Mucosa of descending colon (tissue), 3 donors: ENCODE measurements around the gene PLCH2. TPM values are rescaled to one million over a fixed set of nuclear protein-coding genes. Genes with fewer than 3 reads are reported as not detected.

Experiments used
- ATAC-seq: fragments of 200-7000 bp; cut with Tn5 transposase; one replicate; pipeline ENCODE4 v1.9.1; 2020; ENCODE audit warnings: mild to moderate bottlenecking, moderate library complexity
- DNase-seq, 3 donors: peaks; one replicate each; pipeline ENCODE4 v3.0.0-alpha.2; 2020
- H3K36me3 ChIP-seq: fragments of 200-600 bp; one replicate; pipeline ENCODE4 v1.8.0; 2021; ENCODE audit warnings: low read depth, mild to moderate bottlenecking
- H3K4me1 ChIP-seq: fragments of 200-600 bp; one replicate; pipeline ENCODE4 v1.8.0; 2021; ENCODE audit warnings: low read depth, mild to moderate bottlenecking
- H3K4me3 ChIP-seq: fragments of 200-600 bp; one replicate; pipeline ENCODE4 v1.8.0; 2021; ENCODE audit warnings: mild to moderate bottlenecking
- H3K9me3 ChIP-seq: fragments of 200-600 bp; one replicate; pipeline ENCODE4 v1.8.0; 2021; ENCODE audit warnings: mild to moderate bottlenecking
- CTCF ChIP-seq: fragments of 200-600 bp; IDR thresholded peaks from one replicate; pipeline ENCODE4 v1.8.0; 2022; ENCODE audit warnings: antibody characterized with exemption, mild to moderate bottlenecking
- intact Hi-C, 2 donors: fragments of 100-400 bp; cut with DNase I in 1 of 2; cut with micrococcal nuclease in 1 of 2; formaldehyde crosslinking; loops; one replicate each; pipeline versions ENCODE4 v1.11.0 to v1.11.1; 2022; cut with DNase I, micrococcal nuclease
- total RNA-seq, 3 donors: library from RNA; stranded (reverse); fragmentation: NEBNext Ultra II Directional in 2 of 3; extraction: Animal tissue kit (Norgen Biotek cat#: 25700) in 2 of 3; gene quantifications; one replicate each; pipeline versions ENCODE4 v1.2.1 to v1.2.4, GENCODE V29; 2021 to 2023
- donor health status: DM: no; HTN: no; CAD: no; lungs with moderate emphysema.
- donor health status: DM: no; HTN: no; CAD: no.
- donor health status: DM: no; HTN: yes; CAD: no.

Gene PLCH2
- total RNA-seq, 3 donors from 2014 or later: 1.2 to 6.8 (median 1.9) TPM

GRCh38 chr1:2486041-2486440 is 10.0 kb downstream of the PLCH2 start:
- DNase-seq: no peak
- intact Hi-C loops: no loop called here
- no peaks in the 10 kb centered on the region for H3K36me3 ChIP-seq
- no peaks in the 10 kb centered on the region for H3K4me1 ChIP-seq
- no peak for TF ChIP-seq CTCF
- no peak for ATAC-seq
- H3K9me3 ChIP-seq: no peaks in the 10 kb centered on the region
- H3K4me3 ChIP-seq: no peak overlapping the region

GRCh38 chr1:2486558-2486957 is 10.5 kb downstream of the PLCH2 start:
- TF ChIP-seq CTCF: no peak
- Histone ChIP-seq H3K36me3 (no peaks in the 10 kb centered on the region), H3K9me3 (no peaks in the 10 kb centered on the region), H3K4me1 (no peaks in the 10 kb centered on the region), H3K4me3 (no peak overlapping the region)
- no peak for ATAC-seq
- DNase-seq: no peak
- intact Hi-C loops: no loop called here

GRCh38 chr1:2488688-2489087 is 12.6 kb downstream of the PLCH2 start:
- no peaks in the 10 kb centered on the region for H3K9me3 ChIP-seq
- no peaks in the 10 kb centered on the region for H3K4me1 ChIP-seq
- intact Hi-C loops: no loop called here
- DNase-seq (no peak), ATAC-seq (no peak)
- no peak overlapping the region for H3K4me3 ChIP-seq
- H3K36me3 ChIP-seq: no peaks in the 10 kb centered on the region
- no peak for TF ChIP-seq CTCF

- H3K36me3 ChIP-seq: no peaks in the 10 kb centered on the region
- ATAC-seq: no peak
- DNase-seq: no peak
- intact Hi-C loops: no loop called here
- H3K4me1 ChIP-seq: no peaks in the 10 kb centered on the region
- H3K9me3 ChIP-seq: no peaks in the 10 kb centered on the region
- no peak overlapping the region for H3K4me3 ChIP-seq
- no peak for TF ChIP-seq CTCF
Observed at GRCh38 chr1:2489615-2490014, 13.5 kb downstream of the PLCH2 start.

GRCh38 chr1:2492091-2492490 is 16.0 kb downstream of the PLCH2 start:
- intact Hi-C loops: no loop called here
- H3K9me3 ChIP-seq: no peaks in the 10 kb centered on the region
- no peak for TF ChIP-seq CTCF
- no peak overlapping the region for H3K4me3 ChIP-seq
- ATAC-seq (no peak), DNase-seq (no peak)
- no peaks in the 10 kb centered on the region for H3K36me3 ChIP-seq
- H3K4me1 ChIP-seq: no peaks in the 10 kb centered on the region

GRCh38 chr1:2493218-2493617 is 17.1 kb downstream of the PLCH2 start:
- no peak overlapping the region for H3K4me3 ChIP-seq
- no peaks in the 10 kb centered on the region for H3K4me1 ChIP-seq
- intact Hi-C loops: no loop called here
- H3K9me3 ChIP-seq: no peaks in the 10 kb centered on the region
- DNase-seq (no peak), ATAC-seq (no peak)
- no peaks in the 10 kb centered on the region for H3K36me3 ChIP-seq
- no peak for TF ChIP-seq CTCF
